Spleen (tissue), 11 donors: Measurements from ENCODE around the gene POU2AF1. TPM values are rescaled to one million over a fixed set of nuclear protein-coding genes. Genes with fewer than 3 reads are reported as not detected.

Experiments used
- DNase-seq: peaks from one replicate; pipeline ENCODE4 v3.0.0-alpha.2; 2020
- H3K27ac ChIP-seq, 8 donors: fragments of 200-600 bp; sonication (generic) in 7 of 8; 1 replicate in 4 of 8; 2 replicates in 4 of 8; pipeline versions ENCODE4 v1.5.0 to v1.8.0; 2016 to 2021; ENCODE audit warnings: inconsistent platforms in 4 of 8, mild to moderate bottlenecking in 4 of 8, moderate library complexity in 1 of 8
- H3K27me3 ChIP-seq, 7 donors: fragments of 200-600 bp; sonication (generic) in 6 of 7; replicated peaks in 1 of 7; 1 replicate in 4 of 7; 2 replicates in 3 of 7; pipeline versions ENCODE4 v1.5.0 to v1.8.0; 2016 to 2021; ENCODE audit warnings: inconsistent platforms in 3 of 7, mild to moderate bottlenecking in 1 of 7
- H3K36me3 ChIP-seq, 6 donors: fragments of 200-600 bp; sonication (generic) in 5 of 6; 1 replicate in 4 of 6; 2 replicates in 2 of 6; pipeline versions ENCODE4 v1.5.0 to v1.8.0; 2016 to 2021; ENCODE audit warnings: inconsistent platforms in 2 of 6
- H3K4me1 ChIP-seq, 6 donors: fragments of 200-600 bp; sonication (generic) in 5 of 6; 1 replicate in 3 of 6; 2 replicates in 3 of 6; pipeline versions ENCODE4 v1.5.0 to v1.8.0; 2016 to 2021; ENCODE audit warnings: inconsistent platforms in 3 of 6
- H3K4me3 ChIP-seq, 8 donors: fragments of 200-600 bp; sonication (generic) in 7 of 8; 1 replicate in 4 of 8; 2 replicates in 4 of 8; pipeline versions ENCODE4 v1.5.0 to v1.8.0; 2016 to 2021; ENCODE audit warnings: inconsistent platforms in 4 of 8, mild to moderate bottlenecking in 4 of 8, moderate library complexity in 2 of 8
- H3K9me3 ChIP-seq, 8 donors: fragments of 200-600 bp; sonication (generic) in 7 of 8; 1 replicate in 4 of 8; 2 replicates in 4 of 8; pipeline versions ENCODE4 v1.5.0 to v1.8.0; 2016 to 2021; ENCODE audit warnings: inconsistent platforms in 4 of 8
- CTCF ChIP-seq, 11 experiments: fragments of 200-600 bp in 7 of 11; fragments of 450-650 bp in 4 of 11; sonication (generic) in 4 of 11; IDR thresholded peaks in 8 of 11; conservative IDR thresholded peaks in 3 of 11; 1 replicate in 7 of 11; 2 replicates in 4 of 11; pipeline versions ENCODE4 v1.4.0 to v1.8.0; 2016 to 2021; ENCODE audit warnings: antibody characterized with exemption in 11 of 11, inconsistent platforms in 4 of 11, mild to moderate bottlenecking in 1 of 11
- POLR2A ChIP-seq, 3 donors: fragments of 450-650 bp; IDR thresholded peaks; one replicate each; pipeline ENCODE4 v1.5.1; 2017; ENCODE audit warnings: antibody characterized with exemption in 3 of 3, mild to moderate bottlenecking in 1 of 3
- POLR2AphosphoS5 ChIP-seq, 3 donors: sonication (generic); formaldehyde crosslinking; IDR thresholded peaks; one replicate each; pipeline ENCODE4 v1.5.1; 2017; ENCODE audit warnings: antibody characterized with exemption in 3 of 3
- WGBS, 5 donors: extraction: QIAGEN DNeasy Blood & Tissue Kit in 3 of 5; methylation state at CpG; one replicate each; pipeline versions ENCODE4 v1.1.5 to v1.1.7; 2013 to 2018; 5-methylcytosine and 5-hydroxymethylcytosine counted together
- intact Hi-C: fragments of 100-400 bp; cut with DNase I; formaldehyde crosslinking; loops from one replicate; pipeline ENCODE4 v1.15.0; 2023; ENCODE audit warnings: low total_unique reads
- polyA plus RNA-seq, 3 donors: library from polyadenylated mRNA; stranded (reverse); fragments of 200-250 nt; gene quantifications; one replicate each; pipeline ENCODE4 v1.2.1, GENCODE V29; 2013
- total RNA-seq, 7 donors: library from RNA; depleted of rRNA in 3 of 7; stranded (reverse); fragments of >200 nt in 3 of 7; fragmentation: NEBNext Ultra II Directional in 4 of 7; extraction: Animal tissue kit (Norgen Biotek cat#: 25700) in 4 of 7; gene quantifications; one replicate each; pipeline versions ENCODE4 v1.1.0 to v1.2.1, GENCODE V29; 2016 to 2021
- donor health status: healthy with polysubstance abuse.
- donor health status: DM: no; HTN: no; CAD: no; lungs with moderate emphysema.
- donor health status: DM: no; HTN: no; CAD: no.
- donor health status: Bipolar disorder and iron deficiency.
- donor health status: healthy.
- donor health status: DM: no; HTN: no; CAD: no.
- donor health status: DM: yes; HTN: yes; CAD: no.

The POU2AF1 gene
- total and polyA plus RNA-seq, 10 donors: 60.1 to 280 (median 104) TPM

DNA sequence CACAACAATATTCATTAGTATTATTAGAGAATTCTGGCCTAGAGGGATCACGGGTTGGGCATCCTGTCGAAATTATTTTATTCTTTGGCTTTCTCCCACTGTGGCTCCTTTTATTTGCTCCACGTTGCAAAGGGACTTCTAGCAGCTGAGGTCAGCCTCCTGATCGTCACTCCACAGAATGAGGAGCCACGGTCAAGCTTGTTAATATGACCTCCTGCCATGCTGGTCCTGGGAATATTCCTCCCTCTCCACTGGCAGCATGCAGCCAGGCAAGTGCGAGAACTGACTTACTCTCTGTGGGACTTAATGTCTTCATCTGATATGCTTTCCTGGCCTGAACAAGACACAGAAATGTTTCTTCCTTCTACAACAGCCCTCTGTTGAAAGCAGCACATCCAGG, 59.8 kb downstream of the POU2AF1 start:
- Histone ChIP-seq H3K36me3 (no peaks in the 10 kb centered on the region), H3K4me3 (no peak overlapping the region), H3K27ac (no peak overlapping the region), H3K27me3 (no peaks in the 10 kb centered on the region), H3K4me1 (no peaks in the 10 kb centered on the region), H3K9me3 (no peaks in the 10 kb centered on the region)
- no peak for TF ChIP-seq CTCF (IDR thresholded peaks at IDR 0.05 in 8 of 11, conservative IDR thresholded peaks at IDR 0.05 in 3 of 11)
- no peak for TF ChIP-seq POLR2AphosphoS5 (IDR thresholded peaks at IDR 0.05)
- TF ChIP-seq POLR2A (IDR thresholded peaks at IDR 0.05): no peak
- DNase-seq: no peak
- WGBS, 5 donors: 70 to 89% (median 78%) methylated on average over 6 of the region's 6 CpGs
- intact Hi-C loops: no loop called here

- TF ChIP-seq CTCF (IDR thresholded peaks at IDR 0.05 in 8 of 11, conservative IDR thresholded peaks at IDR 0.05 in 3 of 11) (no peak), POLR2AphosphoS5 (IDR thresholded peaks at IDR 0.05) (no peak), POLR2A (IDR thresholded peaks at IDR 0.05) (no peak)
- Histone ChIP-seq H3K27me3 (peaks cover 0 to 7% (median 0%) of the 10 kb centered on the region in 7 donors), H3K4me1 (no peaks in the 10 kb centered on the region), H3K9me3 (no peaks in the 10 kb centered on the region), H3K4me3 (no peak overlapping the region), H3K27ac (no peak overlapping the region), H3K36me3 (no peaks in the 10 kb centered on the region)
- no peak for DNase-seq
- WGBS, 5 donors: 67 to 88% (median 82%) methylated on average over 1 of the region's 1 CpG
- intact Hi-C loops: no loop called here
These were observed 67.0 kb downstream of the POU2AF1 start for GRCh38 chr11:111312076-111312475.

- Histone ChIP-seq H3K4me1 (no peaks in the 10 kb centered on the region), H3K36me3 (no peaks in the 10 kb centered on the region), H3K27ac (no peak overlapping the region), H3K9me3 (no peaks in the 10 kb centered on the region), H3K27me3 (peaks cover 0 to 7% (median 0%) of the 10 kb centered on the region in 7 donors), H3K4me3 (no peak overlapping the region)
- WGBS, 5 donors: 86 to 94% (median 91%) methylated on average over 6 of the region's 6 CpGs
- DNase-seq: no peak
- intact Hi-C loops: no loop called here
- TF ChIP-seq POLR2A (IDR thresholded peaks at IDR 0.05) (no peak), CTCF (IDR thresholded peaks at IDR 0.05 in 8 of 11, conservative IDR thresholded peaks at IDR 0.05 in 3 of 11) (no peak), POLR2AphosphoS5 (IDR thresholded peaks at IDR 0.05) (no peak)
These were observed 68.4 kb downstream of the POU2AF1 start for GRCh38 chr11:111310723-111311122.

DNA sequence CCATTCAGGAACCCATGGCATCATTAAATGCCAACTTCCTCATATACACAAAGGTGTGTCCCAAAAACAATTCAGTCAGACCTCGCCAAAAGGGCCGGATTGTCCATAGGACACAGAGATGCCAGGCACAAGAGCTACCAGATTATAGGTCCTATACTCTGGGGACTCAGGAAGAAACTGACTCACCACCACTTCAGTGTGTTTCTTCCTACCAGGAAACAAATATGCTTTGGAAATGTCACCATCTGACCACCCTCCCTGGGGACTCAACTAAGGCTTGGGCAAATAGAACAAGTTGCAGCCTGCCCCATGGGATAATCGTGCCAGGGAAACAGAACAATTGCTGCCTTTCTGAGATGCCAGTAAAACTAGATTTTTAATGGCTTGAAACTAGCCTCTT, 69.0 kb downstream of the POU2AF1 start:
- DNase-seq: no peak
- no peak for TF ChIP-seq POLR2AphosphoS5 (IDR thresholded peaks at IDR 0.05)
- TF ChIP-seq CTCF (IDR thresholded peaks at IDR 0.05 in 8 of 11, conservative IDR thresholded peaks at IDR 0.05 in 3 of 11): no peak
- TF ChIP-seq POLR2A (IDR thresholded peaks at IDR 0.05): no peak
- no peaks in the 10 kb centered on the region for H3K9me3 ChIP-seq
- no peaks in the 10 kb centered on the region for H3K36me3 ChIP-seq
- no peaks in the 10 kb centered on the region for H3K4me1 ChIP-seq
- no peak overlapping the region for H3K27ac ChIP-seq
- no peak overlapping the region for H3K4me3 ChIP-seq
- H3K27me3 ChIP-seq: peaks cover 0 to 7% (median 0%) of the 10 kb centered on the region in 7 donors
- 55 to 79% (median 68%) methylated on average over 3 of the region's 3 CpGs for WGBS, 5 donors
- intact Hi-C loops: no loop called here
